Endothelial cell of umbilical vein (primary cell): Measurements from ENCODE around the gene TARS1.

ENCODE experiments used
- EZH2 ChIP-seq: IDR thresholded peaks from 2 replicates; pipeline ENCODE4 v1.6.1; 2012; ENCODE audit warnings: borderline replicate concordance, low read depth, mild to moderate bottlenecking, moderate library complexity, low read length, inconsistent platforms; ENCODE audit not compliant: severe bottlenecking
- JUN ChIP-seq: IDR thresholded peaks from 2 replicates; pipeline ENCODE4 v1.6.1; 2011; ENCODE audit warnings: borderline replicate concordance, low read depth; ENCODE audit not compliant: insufficient read length, insufficient read depth
- MYC ChIP-seq: IDR thresholded peaks from one replicate; pipeline ENCODE4 v1.6.1; 2011; ENCODE audit warnings: mild to moderate bottlenecking, low read depth, low read length
- POLR2A ChIP-seq: IDR thresholded peaks from 2 replicates; pipeline ENCODE4 v1.6.1; 2012; ENCODE audit warnings: low read depth, mild to moderate bottlenecking, control low read depth, low read length
- POLR2AphosphoS5 ChIP-seq: IDR thresholded peaks from 2 replicates; pipeline ENCODE4 v1.6.1; 2012; ENCODE audit warnings: low read depth, mild to moderate bottlenecking, control low read depth, low read length, moderate library complexity; ENCODE audit not compliant: insufficient read depth
- TF ChIP-seq, protein P1 (sequence below), 2 donors: IDR thresholded peaks; 1 replicate in 1 of 2; 2 replicates in 1 of 2; pipeline ENCODE4 v1.5.1; 2011; ENCODE audit warnings: low read length in 2 of 2, mild to moderate bottlenecking in 2 of 2, moderate library complexity in 2 of 2, control low read depth in 1 of 2, inconsistent platforms in 1 of 2, low read depth in 1 of 2; ENCODE audit not compliant: insufficient read depth in 1 of 2; ENCODE audit errors: extremely low read depth in 1 of 2

DNA sequence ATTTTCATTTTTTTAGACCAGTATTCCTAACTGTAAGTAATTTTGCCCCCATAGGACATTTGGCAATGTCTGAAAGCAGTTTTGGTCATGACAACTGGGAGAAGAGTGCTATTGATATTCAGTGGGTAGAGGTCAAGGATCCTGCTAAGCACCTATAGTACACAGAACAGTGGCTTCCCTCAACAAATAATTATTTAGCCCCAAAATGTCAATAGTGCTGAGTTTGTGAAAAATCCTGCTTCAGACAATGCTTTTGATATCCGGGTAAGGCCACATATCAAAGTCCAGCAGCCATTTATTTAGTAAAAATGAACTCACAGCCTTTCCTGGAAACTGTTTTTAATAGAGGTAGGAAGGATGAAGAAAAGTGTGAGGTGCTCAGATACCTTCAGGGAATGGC is 8.1 kb upstream of the TARS1 start:
- TF ChIP-seq, protein P1, sequence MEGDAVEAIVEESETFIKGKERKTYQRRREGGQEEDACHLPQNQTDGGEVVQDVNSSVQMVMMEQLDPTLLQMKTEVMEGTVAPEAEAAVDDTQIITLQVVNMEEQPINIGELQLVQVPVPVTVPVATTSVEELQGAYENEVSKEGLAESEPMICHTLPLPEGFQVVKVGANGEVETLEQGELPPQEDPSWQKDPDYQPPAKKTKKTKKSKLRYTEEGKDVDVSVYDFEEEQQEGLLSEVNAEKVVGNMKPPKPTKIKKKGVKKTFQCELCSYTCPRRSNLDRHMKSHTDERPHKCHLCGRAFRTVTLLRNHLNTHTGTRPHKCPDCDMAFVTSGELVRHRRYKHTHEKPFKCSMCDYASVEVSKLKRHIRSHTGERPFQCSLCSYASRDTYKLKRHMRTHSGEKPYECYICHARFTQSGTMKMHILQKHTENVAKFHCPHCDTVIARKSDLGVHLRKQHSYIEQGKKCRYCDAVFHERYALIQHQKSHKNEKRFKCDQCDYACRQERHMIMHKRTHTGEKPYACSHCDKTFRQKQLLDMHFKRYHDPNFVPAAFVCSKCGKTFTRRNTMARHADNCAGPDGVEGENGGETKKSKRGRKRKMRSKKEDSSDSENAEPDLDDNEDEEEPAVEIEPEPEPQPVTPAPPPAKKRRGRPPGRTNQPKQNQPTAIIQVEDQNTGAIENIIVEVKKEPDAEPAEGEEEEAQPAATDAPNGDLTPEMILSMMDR (IDR thresholded peaks at IDR 0.05; ENCODE audit: extremely low read depth in 1 of 2, insufficient read depth in 1 of 2, low read depth in 1 of 2, low read length in 2 of 2) = no peak
- TF ChIP-seq POLR2A = no peak
- no peak for TF ChIP-seq EZH2
- no peak for TF ChIP-seq POLR2AphosphoS5
- no peak for TF ChIP-seq JUN
- no peak for TF ChIP-seq MYC
